Kidney capillary endothelial cell (primary cell): ENCODE measurements around the gene BOC.

Source experiments
- DNase-seq: peaks from one replicate; pipeline ENCODE4 v3.0.0-alpha.2; 2018; ENCODE audit warnings: low spot score

BOC gene

DNA sequence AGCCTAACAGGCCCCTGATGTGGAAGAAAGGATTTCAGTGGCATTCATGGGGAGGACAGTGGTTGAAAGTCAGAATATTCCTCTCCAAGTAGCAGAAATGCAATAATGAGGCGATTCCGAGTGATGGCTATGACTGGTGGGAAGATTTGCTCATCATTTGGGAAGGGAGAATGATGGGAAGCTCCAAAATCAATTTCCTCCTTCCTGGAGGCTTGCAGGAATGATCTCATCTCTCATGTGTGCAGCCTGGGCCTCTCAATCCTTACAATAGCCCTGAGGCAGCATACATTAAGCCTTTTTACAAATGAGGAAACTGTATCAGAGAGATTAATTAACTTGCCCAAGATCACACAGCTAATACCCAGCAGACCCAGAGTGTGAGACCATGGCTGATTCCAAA lies 58.7 kb downstream of the BOC start:
- no peak for DNase-seq

DNA sequence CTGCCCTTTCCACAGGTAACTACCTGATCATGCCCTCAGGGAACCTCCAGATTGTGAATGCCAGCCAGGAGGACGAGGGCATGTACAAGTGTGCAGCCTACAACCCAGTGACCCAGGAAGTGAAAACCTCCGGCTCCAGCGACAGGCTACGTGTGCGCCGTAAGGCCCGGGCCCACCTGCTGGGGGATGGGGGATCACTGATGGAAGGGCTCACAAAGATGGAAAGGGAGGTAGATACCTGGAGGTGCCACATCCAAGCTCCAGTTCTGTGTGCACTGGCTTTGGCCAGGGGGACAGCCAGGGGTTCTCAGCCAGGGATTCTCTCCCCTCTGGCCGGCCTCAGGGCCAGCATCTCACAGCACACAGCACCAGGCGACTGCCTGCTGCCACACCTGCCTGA lies 59.4 kb downstream of the BOC start:
- DNase-seq, result no peak

DNA sequence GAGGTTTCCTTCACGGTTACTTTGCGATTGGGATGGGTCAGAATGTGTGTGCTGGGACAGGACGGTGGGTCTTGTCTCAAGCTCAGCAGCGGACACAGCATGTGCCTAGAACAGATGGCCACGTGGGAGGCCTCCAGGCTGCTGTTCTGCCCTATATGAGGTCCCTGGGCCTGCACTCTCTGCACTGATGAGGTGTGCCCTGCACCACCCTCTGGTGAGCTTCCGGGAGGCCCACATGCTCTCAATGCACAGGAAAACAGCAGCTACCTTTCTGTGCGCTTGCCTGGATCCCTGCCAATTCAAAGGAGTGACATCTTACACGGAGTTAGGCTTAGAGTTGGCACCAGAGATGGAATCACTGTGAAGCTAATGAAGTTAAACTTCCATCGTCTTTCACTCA lies 59.8 kb downstream of the BOC start:
- DNase-seq, result no peak

DNA sequence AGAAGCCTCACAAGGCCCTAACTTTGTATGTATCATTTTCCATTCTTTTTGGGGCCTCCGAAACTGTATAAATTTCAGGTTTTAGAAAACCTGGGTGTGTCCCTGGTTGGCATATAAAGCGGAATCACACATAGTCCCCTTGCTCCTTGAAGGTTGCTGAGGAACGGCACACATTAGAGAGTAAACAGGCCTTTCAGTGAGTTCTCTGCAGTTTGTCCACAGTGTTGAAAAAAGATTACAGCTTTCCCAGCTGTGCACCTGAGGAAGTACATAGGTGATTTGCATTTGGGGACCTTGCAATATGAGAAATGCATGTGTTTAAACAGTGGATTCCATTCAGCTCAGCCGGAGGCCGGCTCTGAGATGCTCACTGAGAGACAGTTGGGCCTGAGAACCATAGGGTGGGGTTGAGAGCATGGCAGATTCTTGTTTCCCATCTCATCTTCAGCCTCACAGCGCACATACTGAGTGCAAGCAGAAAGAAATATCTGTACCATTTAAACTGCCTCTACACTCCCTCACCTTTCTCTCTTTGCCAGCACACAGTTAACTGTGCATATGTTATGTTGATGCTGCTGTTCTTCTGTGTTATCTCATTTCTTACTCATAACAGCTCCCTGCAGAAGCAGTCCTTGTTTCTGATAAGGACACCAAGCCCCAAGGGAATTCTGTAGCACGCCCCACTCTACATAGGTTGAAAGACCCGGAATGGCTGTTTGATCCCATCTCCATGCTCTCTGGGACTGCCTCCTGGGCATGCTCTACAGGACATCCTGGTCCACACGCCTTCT lies 60.4 kb downstream of the BOC start:
- DNase-seq, result no peak

DNA sequence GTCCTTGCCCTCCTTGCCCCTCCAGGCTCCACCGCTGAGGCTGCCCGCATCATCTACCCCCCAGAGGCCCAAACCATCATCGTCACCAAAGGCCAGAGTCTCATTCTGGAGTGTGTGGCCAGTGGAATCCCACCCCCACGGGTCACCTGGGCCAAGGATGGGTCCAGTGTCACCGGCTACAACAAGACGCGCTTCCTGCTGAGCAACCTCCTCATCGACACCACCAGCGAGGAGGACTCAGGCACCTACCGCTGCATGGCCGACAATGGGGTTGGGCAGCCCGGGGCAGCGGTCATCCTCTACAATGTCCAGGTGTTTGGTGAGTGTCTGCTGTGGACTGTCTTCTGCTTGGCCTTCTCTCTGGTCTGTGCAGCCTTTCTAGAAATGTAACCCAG lies 61.0 kb downstream of the BOC start:
- no peak for DNase-seq

DNA sequence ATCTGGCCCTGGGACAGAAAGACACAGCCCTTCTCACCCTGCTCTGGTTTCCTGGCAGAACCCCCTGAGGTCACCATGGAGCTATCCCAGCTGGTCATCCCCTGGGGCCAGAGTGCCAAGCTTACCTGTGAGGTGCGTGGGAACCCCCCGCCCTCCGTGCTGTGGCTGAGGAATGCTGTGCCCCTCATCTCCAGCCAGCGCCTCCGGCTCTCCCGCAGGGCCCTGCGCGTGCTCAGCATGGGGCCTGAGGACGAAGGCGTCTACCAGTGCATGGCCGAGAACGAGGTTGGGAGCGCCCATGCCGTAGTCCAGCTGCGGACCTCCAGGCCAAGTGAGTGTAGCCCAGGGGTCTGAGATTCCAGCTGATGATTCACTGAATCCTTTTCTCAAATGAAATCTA lies 61.7 kb downstream of the BOC start:
- DNase-seq, result no peak

DNA sequence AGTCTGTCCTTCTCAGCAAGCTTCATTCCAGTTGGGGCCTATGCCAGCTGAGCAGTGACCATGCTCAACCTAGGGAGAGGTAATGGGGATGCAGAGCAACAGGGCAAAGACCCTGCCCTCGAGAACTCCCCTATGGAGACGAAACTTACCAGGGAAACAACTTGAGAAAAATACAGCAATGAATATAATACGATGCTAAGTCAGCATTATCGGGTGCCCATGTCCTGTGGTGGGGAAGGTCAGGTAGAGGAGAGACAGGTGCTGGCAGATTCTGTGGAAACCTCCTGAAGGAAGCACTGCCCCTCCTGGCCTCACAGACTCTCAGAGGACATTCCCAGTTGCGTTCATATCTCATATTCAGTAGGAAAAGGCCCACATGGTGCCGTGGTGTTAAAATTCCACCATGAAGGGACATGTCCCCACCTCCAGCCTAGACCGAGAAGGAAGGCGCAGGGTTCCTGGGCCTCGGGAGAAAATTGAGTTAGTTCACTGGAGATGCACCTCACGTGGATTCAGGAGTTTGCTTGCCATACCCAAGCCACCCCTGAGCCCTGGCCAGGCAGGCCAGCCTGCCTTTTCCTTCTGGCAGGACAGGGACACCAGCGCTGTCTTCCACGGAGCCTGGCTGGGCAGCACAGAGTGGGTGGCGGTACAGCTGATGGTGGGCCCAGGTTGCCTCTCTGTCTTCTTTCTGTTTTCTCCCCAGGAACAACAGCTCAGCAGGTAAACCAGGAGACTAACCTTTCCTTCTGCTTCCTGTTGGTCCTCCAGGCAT lies 62.4 kb downstream of the BOC start:
- no peak for DNase-seq

DNA sequence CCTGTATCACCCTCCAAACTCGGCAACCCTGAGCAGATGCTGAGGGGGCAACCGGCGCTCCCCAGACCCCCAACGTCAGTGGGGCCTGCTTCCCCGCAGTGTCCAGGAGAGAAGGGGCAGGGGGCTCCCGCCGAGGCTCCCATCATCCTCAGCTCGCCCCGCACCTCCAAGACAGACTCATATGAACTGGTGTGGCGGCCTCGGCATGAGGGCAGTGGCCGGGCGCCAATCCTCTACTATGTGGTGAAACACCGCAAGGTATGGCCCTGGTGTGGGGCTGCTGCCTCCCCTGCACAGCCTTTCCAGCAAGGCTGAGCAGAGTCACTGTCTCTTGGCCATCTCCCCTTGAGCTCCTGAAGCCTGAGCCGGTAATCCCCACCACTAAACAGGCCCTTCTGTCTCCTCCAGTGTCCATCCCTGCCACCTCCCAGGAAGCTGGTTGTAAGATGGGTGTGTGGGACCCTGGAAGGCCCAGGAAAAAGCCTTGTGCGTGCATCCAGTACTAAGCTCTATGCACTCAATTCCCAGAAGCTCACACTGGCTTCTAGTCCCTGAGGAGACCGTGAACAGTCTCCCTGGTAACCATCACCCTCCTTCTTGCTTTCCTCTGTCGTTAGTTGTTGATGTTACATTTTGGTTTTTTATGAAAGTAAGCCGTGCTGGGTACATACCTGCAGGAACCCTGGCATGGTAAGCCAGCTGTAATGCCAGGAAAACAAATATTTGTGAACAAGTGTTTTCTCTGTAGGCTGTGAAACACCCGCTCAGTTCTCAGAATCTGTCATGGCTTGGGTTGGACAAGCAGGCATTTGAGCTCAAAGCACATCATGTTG lies 63.3 kb downstream of the BOC start:
- DNase-seq, result no peak

DNA sequence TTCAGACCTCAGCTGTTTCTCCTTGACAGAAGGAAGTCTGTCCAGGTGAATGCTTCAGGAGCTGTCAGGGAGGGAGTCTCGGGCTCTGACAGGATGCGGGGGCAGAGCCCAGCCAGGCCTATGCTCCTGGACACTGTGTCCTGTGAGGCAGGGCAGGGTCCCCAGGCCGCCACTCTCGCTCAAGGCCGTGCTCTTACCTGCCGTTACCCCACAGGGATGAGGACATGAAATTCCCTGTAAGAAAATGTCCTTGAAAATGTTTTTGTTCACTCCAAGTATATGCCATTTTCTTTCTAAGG lies 63.9 kb downstream of the BOC start:
- no peak for DNase-seq

DNA sequence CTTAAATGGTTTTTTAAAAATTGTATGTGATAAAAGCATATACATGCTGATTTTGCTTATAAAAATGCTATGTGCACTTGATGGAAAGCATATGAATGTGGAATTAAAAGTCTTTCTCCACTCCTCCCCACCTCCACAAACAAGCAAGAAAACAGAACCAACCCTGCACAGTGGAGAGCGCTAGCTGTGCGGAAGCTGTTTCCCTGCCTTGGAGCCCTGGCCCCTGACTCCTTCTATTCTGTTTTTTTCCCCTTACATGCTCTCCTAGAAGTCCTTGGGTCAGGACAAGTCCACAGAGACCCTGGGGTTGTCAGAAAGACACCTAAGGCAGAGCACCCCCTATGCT lies 64.2 kb downstream of the BOC start:
- no peak for DNase-seq

DNA sequence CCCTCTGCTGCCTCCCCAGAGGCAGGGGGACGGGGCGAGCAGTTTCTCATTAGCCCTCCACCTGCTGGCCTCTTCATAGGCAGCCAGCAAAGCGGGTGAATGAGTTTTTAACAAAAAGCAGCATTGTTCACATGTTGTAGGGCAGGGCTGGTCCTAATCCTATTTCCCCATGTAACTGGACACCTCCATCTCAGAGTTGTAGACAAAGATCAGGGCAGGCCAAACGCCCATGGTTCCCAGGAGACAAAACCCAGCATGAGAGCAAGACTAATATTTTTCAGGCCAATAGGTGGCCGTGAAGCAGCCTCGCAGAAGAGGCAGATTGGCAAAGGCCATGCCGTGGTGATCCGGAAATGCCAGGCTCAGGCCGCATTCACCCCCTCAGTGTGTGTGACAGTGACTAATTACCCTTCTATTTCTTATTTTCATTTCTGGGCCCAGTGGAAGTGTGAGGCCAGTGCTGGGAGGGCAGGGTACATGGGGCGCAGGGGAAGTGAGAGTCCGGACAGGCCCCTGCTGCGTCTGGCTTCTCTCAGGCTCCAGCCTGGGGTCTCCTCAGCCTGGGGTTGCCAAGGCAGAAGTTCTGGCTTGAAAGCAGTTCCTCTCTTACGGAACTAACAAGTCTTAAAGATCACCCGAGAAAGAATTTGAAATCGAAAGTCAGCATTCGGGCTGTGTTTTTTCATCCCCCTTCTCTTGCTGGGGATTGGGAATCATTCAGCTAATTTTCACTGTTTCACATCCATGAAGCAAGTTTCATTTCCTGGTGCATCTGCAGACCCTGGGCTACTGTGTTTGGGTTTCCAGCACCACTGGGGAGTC lies 64.8 kb downstream of the BOC start:
- peak; percentile 23 for DNase-seq

DNA sequence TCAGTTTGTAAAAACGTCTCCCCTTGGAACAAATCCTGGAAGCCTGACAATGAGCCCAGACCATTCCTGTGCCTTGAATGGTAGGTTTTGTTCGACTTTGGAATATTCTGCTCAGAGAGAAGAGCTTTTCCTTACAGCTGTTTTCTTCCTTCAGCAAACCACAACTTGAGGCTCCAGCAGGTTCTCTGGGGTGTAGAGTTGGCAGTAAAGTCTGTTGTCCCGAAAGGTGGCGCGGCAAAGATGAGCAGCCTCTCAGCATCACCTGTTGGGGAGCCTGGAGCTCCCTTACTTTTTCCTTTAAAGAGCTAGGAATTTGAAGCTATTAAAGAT lies 65.4 kb downstream of the BOC start:
- DNase-seq, result no peak

DNA sequence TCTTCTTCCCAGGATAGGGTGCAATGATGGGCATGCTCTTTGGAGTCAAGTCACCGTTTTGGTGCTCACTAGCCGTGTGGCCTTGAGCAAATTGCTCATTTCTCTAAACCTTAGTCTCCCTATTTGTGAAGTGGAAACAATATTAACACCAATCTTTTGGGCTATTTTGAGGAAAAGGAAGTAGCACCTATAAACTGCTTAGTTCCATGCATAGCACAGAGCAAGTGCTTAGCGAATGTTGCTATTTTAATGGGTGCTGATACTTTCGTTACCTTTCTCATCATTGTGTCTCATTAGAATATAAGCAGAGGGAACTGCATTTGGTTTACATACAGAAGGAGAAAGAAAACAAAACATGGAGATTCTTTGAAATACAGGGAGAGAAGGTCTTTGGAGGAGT lies 66.1 kb downstream of the BOC start:
- no peak for DNase-seq

DNA sequence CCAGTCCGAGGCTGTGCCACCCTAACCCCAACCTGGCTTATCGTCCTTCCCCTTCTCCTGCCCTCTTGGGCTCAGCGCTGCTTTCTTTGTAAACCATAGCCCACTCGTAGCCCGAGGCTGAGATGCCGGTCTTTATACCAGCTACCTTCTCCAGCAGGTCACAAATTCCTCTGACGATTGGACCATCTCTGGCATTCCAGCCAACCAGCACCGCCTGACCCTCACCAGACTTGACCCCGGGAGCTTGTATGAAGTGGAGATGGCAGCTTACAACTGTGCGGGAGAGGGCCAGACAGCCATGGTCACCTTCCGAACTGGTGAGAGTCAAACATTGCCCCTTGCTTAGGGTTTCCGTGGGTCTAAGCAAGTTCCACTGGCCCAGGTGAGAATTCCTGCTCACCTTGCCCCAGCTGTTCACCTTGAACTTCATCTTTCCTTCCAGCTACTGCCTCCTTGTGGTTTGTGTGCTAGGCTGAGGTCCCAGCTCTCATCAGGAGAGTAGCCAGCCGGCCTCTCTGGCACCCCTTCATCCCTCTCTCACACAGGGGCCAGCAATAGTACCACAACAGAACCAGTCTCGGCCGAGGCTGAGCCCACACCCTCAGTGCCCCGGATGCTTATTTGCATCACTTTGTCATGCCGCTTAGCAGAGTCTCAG lies 66.7 kb downstream of the BOC start:
- DNase-seq, result no peak

DNA sequence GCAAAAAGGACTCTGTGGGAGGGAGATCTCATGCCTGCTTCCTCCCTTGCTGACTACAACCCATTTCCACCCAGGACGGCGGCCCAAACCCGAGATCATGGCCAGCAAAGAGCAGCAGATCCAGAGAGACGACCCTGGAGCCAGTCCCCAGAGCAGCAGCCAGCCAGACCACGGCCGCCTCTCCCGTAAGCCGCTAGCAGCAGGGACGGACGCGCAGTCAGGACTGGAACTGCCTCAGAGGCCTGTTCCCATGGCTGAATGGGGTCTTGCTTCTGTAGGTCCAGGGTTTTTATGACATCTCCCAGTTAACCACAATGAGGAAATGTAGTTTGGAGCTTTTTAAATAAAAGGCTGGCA lies 67.2 kb downstream of the BOC start:
- DNase-seq, result no peak

DNA sequence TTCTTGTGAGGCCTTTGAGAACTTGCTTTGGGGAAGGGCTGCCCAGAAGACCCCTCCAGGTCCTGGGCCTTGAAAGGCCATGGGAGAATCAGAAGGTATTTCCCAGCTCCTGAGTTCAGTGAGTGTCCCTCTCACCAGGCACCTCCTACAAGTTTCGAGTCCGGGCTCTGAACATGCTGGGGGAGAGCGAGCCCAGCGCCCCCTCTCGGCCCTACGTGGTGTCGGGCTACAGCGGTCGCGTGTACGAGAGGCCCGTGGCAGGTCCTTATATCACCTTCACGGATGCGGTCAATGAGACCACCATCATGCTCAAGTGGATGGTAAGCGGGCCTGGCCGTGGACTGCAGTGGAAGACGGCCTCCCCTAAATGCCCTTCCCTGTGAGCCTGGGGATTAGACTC lies 68.3 kb downstream of the BOC start:
- no peak for DNase-seq

DNA sequence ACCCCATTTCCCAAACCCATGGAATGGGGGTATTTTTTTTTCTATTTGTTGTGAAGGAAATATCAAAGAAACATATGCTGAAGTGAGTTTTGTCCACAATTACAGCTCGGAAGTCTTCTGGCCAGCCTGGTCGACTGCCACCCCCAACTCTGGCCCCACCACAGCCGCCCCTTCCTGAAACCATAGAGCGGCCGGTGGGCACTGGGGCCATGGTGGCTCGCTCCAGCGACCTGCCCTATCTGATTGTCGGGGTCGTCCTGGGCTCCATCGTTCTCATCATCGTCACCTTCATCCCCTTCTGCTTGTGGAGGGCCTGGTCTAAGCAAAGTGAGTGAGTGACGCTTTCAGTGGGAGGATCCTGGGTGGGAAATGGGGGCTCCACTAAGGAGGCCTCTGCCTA lies 71.9 kb downstream of the BOC start:
- no peak for DNase-seq

DNA sequence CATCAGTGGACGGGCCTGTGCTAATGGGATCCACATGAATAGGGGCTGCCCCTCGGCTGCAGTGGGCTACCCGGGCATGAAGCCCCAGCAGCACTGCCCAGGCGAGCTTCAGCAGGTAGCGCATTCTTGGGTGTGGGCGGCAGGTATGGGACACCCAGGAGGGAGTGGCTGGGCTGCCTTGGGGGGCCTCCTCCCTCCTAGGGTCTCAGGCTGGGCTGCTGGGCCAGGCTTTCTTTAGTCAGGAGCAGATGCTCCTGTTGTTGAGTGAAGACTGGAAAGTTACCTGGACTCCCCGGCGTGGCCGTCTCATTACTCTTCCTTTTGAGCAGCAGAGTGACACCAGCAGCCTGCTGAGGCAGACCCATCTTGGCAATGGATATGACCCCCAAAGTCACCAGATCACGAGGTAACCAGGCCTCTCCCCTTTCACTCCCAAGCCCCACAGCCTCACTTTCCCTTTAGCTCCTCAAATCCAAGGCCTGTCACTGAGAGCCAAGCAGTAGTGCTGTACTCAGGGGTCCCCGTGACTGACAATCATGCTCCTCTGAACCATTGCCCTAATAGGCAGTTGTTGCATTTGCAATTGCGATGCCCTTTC lies 73.2 kb downstream of the BOC start:
- no peak for DNase-seq

DNA sequence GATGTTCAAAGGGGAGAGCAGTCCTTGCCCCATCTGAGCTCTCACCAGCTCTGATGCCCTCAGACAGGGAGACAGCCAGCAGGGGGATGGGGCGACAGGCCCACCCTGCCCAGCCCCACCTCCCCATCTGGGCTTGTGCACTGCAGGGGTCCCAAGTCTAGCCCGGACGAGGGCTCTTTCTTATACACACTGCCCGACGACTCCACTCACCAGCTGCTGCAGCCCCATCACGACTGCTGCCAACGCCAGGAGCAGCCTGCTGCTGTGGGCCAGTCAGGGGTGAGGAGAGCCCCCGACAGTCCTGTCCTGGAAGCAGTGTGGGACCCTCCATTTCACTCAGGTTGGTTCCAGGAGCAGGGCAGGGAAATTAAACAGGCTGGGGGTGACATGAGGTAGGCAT lies 73.9 kb downstream of the BOC start:
- no peak for DNase-seq

DNA sequence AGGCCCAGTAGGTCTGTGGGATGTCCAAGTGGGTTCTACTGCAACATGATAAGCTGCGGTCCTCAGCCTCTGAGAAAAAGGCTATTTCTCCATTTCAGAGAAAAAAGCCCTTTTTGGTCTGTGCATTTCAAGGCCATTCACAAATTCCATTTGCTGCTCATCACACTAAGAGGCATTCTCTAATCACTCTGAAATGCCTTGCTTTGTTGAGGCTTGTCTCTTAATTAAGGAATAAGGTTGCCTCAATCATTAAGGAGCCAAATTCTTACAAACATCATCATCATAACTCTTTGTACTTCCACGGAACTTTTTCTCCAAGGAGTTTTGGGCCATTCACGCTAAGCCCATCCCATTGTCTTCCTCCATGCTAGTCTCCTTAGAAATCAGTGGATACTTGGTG lies 74.4 kb downstream of the BOC start:
- no peak for DNase-seq

DNA sequence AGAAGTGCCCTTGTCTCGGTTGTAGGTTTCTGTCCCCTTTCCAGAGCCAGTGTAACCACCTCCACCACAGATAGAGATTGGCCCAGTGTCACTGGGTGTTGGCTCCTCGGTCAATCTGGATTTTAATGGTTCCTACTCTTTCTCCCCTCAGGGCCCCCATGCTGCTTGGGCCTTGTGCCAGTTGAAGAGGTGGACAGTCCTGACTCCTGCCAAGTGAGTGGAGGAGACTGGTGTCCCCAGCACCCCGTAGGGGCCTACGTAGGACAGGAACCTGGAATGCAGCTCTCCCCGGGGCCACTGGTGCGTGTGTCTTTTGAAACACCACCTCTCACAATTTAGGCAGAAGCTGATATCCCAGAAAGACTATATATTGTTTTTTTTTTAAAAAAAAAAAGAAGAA lies 75.2 kb downstream of the BOC start:
- DNase-seq, result no peak
